OCI-LY1 (cell line): ENCODE data around the gene CCDC120.

ENCODE experiments used
- H2AFZ ChIP-seq: fragments of 200-600 bp; sonication (generic), shearing (Covaris generic); 2 replicates; pipeline ENCODE4 v1.6.0; 2014; ENCODE audit warnings: antibody characterized with exemption, mild to moderate bottlenecking, low read length
- H3F3A ChIP-seq: fragments of 200-600 bp; sonication (generic), shearing (Covaris generic); 2 replicates; pipeline ENCODE4 v1.6.0; 2014; ENCODE audit warnings: mild to moderate bottlenecking, antibody characterized with exemption, low read length, moderate library complexity; ENCODE audit not compliant: insufficient read depth
- H3K27ac ChIP-seq: fragments of 200-600 bp; sonication (generic); 2 replicates; pipeline ENCODE4 v1.5.1; 2014; ENCODE audit warnings: low read length, mixed run types, mild to moderate bottlenecking, low read depth; ENCODE audit not compliant: poor library complexity, severe bottlenecking
- H3K27me3 ChIP-seq: fragments of 200-600 bp; sonication (generic); 2 replicates; pipeline ENCODE4 v1.6.0; 2014; ENCODE audit warnings: antibody characterized with exemption, mild to moderate bottlenecking, low read length, moderate library complexity; ENCODE audit not compliant: insufficient read depth
- H3K36me3 ChIP-seq: fragments of 200-600 bp; sonication (generic); 2 replicates; pipeline ENCODE4 v1.6.1; 2014; ENCODE audit warnings: mild to moderate bottlenecking, antibody characterized with exemption, low read length, moderate library complexity, mixed read lengths; ENCODE audit not compliant: insufficient read depth
- H3K4me1 ChIP-seq: fragments of 200-600 bp; sonication (generic); 2 replicates; pipeline ENCODE4 v1.5.1; 2014; ENCODE audit warnings: mild to moderate bottlenecking, low read length, moderate library complexity; ENCODE audit not compliant: insufficient read depth, severe bottlenecking
- H3K4me2 ChIP-seq: fragments of 200-600 bp; sonication (generic), shearing (Covaris generic); 2 replicates; pipeline ENCODE4 v1.6.1; 2014; ENCODE audit warnings: low read length
- H3K4me3 ChIP-seq: fragments of 200-600 bp; sonication (generic); 2 replicates; pipeline ENCODE4 v1.5.1; 2014; ENCODE audit warnings: low read length, low read depth, mild to moderate bottlenecking, mixed read lengths; ENCODE audit not compliant: poor library complexity, severe bottlenecking
- H3K79me2 ChIP-seq: fragments of 200-600 bp; shearing (Covaris generic); 2 replicates; pipeline ENCODE4 v1.6.1; 2016; ENCODE audit warnings: mixed run types, low read length, mixed read lengths; ENCODE audit not compliant: insufficient read depth
- H3K9ac ChIP-seq: fragments of 200-600 bp; sonication (generic), shearing (Covaris generic); 2 replicates; pipeline ENCODE4 v1.6.1; 2014; ENCODE audit warnings: mild to moderate bottlenecking, low read length, mixed read lengths
- H3K9me2 ChIP-seq: fragments of 200-600 bp; sonication (generic), shearing (Covaris generic); 2 replicates; pipeline ENCODE4 v1.6.1; 2014; ENCODE audit warnings: low read depth, mild to moderate bottlenecking, low read length, mixed read lengths
- H3K9me3 ChIP-seq: fragments of 200-600 bp; shearing (Covaris generic); 2 replicates; pipeline ENCODE4 v1.6.1; 2014; ENCODE audit warnings: low read length, mixed read lengths
- H4K20me1 ChIP-seq: fragments of 200-600 bp; sonication (generic), shearing (Covaris generic); 2 replicates; pipeline ENCODE4 v1.6.0; 2016; ENCODE audit warnings: mild to moderate bottlenecking, low read length; ENCODE audit not compliant: insufficient read depth
- EZH2 ChIP-seq: fragments of 200-600 bp; sonication (generic), shearing (Covaris generic); IDR thresholded peaks from 2 replicates; pipeline ENCODE4 v1.8.0; 2017; ENCODE audit warnings: borderline replicate concordance, mixed run types, mild to moderate bottlenecking, antibody characterized with exemption, low read length, moderate library complexity, mixed read lengths
- TF ChIP-seq, protein P1 (sequence below): fragments of 200-600 bp; sonication (generic), shearing (Covaris generic); IDR thresholded peaks from 2 replicates; pipeline ENCODE4 v1.5.1; 2017; ENCODE audit warnings: mild to moderate bottlenecking, antibody characterized with exemption, low read length, moderate library complexity, mixed read lengths

Gene CCDC120

DNA sequence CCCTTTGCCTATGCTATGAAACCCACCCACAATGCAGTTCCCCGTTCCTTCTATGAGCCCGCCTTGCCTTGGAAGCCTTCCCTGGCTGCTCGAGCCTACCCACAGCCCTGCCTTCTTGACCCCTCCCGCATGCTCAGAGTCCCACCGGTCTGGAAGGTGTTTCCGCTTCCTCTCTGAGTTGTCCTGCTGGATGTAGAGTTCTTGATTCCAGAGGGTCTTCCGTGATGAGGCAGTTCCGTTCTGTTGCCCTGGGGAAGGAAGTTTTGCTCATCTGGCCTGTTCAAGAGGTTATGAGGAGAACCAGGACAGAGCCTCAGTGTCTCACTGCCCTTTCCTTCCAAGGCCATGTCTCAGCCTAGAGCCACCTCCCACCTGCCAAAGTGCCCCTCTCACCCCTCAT lies 57.3 kb downstream of the CCDC120 start:
- TF ChIP-seq, protein P1, sequence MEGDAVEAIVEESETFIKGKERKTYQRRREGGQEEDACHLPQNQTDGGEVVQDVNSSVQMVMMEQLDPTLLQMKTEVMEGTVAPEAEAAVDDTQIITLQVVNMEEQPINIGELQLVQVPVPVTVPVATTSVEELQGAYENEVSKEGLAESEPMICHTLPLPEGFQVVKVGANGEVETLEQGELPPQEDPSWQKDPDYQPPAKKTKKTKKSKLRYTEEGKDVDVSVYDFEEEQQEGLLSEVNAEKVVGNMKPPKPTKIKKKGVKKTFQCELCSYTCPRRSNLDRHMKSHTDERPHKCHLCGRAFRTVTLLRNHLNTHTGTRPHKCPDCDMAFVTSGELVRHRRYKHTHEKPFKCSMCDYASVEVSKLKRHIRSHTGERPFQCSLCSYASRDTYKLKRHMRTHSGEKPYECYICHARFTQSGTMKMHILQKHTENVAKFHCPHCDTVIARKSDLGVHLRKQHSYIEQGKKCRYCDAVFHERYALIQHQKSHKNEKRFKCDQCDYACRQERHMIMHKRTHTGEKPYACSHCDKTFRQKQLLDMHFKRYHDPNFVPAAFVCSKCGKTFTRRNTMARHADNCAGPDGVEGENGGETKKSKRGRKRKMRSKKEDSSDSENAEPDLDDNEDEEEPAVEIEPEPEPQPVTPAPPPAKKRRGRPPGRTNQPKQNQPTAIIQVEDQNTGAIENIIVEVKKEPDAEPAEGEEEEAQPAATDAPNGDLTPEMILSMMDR = no peak
- TF ChIP-seq EZH2 = no peak
- H3K36me3 ChIP-seq = peaks cover 44% of the 10 kb centered on the region
- H3F3A ChIP-seq = no peaks in the 10 kb centered on the region
- no peak overlapping the region for H3K4me3 ChIP-seq
- no peak overlapping the region for H3K27ac ChIP-seq
- no peak overlapping the region for H3K4me2 ChIP-seq
- H3K79me2 ChIP-seq = no peaks in the 10 kb centered on the region
- H3K27me3 ChIP-seq = no peaks in the 10 kb centered on the region
- H3K9me2 ChIP-seq = no peaks in the 10 kb centered on the region
- no peaks in the 10 kb centered on the region for H3K4me1 ChIP-seq
- no peaks in the 10 kb centered on the region for H4K20me1 ChIP-seq
- no peaks in the 10 kb centered on the region for H3K9me3 ChIP-seq
- H2AFZ ChIP-seq = no peak overlapping the region
- no peak overlapping the region for H3K9ac ChIP-seq

- Histone ChIP-seq H4K20me1 (no peaks in the 10 kb centered on the region), H3F3A (no peaks in the 10 kb centered on the region), H3K9ac (no peak overlapping the region), H3K27ac (no peak overlapping the region), H3K9me3 (no peaks in the 10 kb centered on the region), H3K79me2 (no peaks in the 10 kb centered on the region), H3K36me3 (peaks cover 44% of the 10 kb centered on the region), H3K4me3 (no peak overlapping the region), H3K4me1 (no peaks in the 10 kb centered on the region), H3K27me3 (no peaks in the 10 kb centered on the region), H3K9me2 (no peaks in the 10 kb centered on the region), H2AFZ (no peak overlapping the region), H3K4me2 (no peak overlapping the region)
- TF ChIP-seq, protein P1 = no peak
- TF ChIP-seq EZH2 = no peak
These were observed 57.9 kb downstream of the CCDC120 start for GRCh38 chrX:49116716-49117115.

DNA sequence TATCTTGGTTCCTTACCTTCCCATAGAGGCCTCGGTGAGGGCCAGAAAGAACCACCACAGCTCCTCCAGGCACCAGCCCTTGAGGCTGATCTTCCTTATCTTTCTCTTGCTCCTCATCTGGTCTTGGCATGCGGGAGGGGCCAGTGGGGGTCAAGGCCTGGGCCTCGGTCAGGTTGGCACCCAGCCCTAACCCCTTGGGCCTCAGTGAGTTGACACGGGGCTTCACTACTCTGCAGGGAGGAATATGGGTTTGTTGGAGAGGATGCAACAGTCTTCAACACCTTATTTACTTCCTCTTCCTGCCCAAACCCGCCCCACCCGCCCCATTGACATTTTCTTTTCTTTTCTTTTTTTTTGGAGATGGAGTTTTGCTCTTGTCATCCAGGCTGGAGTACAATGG lies 58.8 kb downstream of the CCDC120 start:
- Histone ChIP-seq H3K36me3 (peaks cover 44% of the 10 kb centered on the region), H3K4me2 (no peak overlapping the region), H3K4me1 (peaks cover 3% of the 10 kb centered on the region), H3K9me2 (no peaks in the 10 kb centered on the region), H3K79me2 (0 out of 2 replicates have a peak, but pooled peaks cover 1% of the 10 kb centered on the region), H3K9me3 (no peaks in the 10 kb centered on the region), H3K27me3 (no peaks in the 10 kb centered on the region), H4K20me1 (no peaks in the 10 kb centered on the region), H3F3A (no peaks in the 10 kb centered on the region), H3K9ac (no peak overlapping the region), H3K27ac (no peak overlapping the region), H3K4me3 (no peak overlapping the region), H2AFZ (no peak overlapping the region)
- no peak for TF ChIP-seq EZH2
- TF ChIP-seq, protein P1 = no peak
